Mesenteric fat pad (tissue), 1 donor: Measurements from ENCODE around the gene TGFB2. TPM values are rescaled to one million over a fixed set of nuclear protein-coding genes. Genes with fewer than 3 reads are reported as not detected.

Experiments
- DNase-seq: peaks from one replicate; pipeline ENCODE4 v3.0.0-alpha.2; 2020; ENCODE audit warnings: low spot score
- total RNA-seq: library from RNA; stranded (reverse); fragmentation: NEBNext Ultra II Directional; extraction: Animal tissue kit (Norgen Biotek cat#: 25700); gene quantifications from one replicate; pipeline ENCODE4 v1.2.1, GENCODE V29; 2021
- donor health status: DM: yes; HTN: yes; CAD: no.

TGFB2 gene
- total RNA-seq, 1 donor from 2014 or later = 1.6 TPM

DNA sequence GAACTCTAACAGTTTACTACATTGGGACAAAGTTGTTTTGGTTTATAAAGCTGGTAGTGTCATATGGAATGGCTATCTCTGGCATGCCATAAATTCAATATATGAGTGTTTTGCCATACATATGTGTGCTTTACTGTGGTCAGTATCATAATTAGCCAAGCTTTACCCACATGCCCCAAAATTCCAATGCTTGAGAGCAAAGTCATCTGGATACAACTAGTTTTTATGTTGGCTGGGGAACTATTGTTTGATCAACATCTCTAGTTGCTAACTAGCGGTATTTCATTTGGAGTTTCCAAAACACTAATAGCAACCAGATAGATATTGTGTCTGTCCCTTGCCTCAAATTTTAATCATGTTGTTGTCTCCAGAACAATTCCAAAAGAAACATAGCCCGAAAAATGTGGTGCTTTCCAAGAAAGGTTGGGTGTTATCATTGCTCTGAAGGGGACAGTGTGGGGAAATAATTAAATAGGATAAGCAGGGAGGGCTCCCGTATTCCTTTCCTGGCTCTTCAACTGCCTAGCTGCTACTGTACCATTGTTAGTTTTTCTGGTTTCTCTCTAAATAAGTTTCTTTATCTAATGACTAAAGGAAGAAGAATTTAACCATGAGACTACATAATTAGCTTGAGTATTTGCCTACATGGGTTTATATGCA lies 136.1 kb downstream of the TGFB2 start:
- DNase-seq = no peak

DNA sequence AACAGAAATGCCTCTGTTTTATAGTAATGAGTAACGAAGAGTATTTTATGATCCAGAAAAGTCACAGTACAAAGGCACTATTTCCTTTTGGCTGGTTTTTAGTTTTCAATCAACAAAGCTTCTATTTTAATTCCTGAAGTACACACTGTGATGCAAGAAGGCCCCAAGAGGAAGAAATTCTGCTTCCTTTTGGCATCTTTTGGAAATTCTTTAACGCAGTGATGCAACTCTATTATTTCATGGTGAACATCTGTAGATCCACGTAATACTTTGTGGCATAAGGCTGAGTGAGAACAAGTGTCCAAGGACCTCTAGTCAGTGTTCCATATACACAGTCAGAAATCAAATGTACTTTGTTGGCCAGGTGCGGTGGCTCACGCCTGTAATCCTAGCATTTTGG lies 137.5 kb downstream of the TGFB2 start:
- no peak for DNase-seq

DNA sequence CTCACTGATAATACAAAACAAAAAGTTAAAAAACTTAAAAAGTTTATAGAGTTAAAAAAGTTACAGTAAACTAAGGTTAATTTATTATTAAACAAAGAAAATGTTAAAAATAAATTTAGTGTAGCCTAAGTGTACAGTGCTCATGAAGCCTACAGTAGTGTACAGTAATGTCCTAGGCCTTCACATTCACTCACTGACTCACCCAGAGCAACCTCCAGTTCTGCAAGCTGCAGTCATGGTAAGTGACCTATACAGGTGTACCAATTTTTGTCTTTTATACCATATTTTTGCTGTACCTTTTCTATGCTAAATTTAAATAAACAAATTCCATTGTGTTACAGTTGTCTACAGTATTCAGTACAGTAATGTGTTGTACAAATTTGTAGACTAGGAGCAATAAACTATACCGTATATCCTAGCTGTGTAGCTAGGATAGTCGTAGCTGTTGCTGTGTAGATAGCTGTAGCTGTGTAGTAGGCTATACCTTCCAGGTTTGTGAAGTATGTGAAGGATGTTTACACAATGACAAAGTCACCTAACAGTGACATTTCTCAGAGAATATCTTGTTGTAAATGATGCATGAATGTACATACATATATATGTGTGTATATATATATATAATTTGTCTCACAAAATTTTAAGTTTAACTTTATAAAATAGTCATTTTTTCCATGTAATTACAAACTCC lies 140.2 kb downstream of the TGFB2 start:
- DNase-seq = no peak

DNA sequence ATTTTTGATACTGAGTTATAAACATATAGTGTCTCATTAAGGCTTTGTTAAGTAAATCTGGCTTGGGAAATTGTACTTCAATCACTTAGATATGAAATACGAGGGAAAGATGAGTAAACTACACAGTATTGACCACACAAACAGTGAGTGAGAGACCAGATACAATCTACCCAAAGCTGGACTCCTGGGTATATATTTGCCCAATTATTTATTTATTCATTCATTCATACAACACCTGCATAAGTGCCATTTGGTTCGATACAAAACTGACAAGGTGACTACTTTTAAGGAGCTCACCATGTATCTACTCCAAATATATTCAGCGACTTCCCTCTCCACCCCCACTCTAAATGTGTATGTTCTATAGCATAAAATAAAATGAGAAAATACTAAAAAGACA lies 143.4 kb downstream of the TGFB2 start:
- no peak for DNase-seq

DNA sequence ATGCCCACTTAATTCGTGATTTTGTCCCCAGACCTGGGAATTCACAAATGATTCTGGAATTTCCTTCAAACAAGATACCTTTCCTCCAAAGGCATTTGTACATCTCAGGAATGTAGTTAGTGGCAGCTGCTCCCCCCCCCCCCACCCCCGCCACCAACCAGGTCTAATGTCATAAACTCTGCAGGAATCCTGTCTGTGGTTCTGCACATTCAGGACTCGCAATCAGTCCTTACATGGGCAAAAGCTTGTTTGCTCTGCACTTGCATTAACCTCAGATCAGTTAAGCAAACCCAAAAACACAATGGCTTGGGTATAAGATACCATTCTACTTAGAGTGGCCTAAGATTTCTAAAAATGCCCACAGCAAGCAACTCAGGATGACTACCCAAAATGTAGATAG lies 143.8 kb downstream of the TGFB2 start:
- DNase-seq = no peak

DNA sequence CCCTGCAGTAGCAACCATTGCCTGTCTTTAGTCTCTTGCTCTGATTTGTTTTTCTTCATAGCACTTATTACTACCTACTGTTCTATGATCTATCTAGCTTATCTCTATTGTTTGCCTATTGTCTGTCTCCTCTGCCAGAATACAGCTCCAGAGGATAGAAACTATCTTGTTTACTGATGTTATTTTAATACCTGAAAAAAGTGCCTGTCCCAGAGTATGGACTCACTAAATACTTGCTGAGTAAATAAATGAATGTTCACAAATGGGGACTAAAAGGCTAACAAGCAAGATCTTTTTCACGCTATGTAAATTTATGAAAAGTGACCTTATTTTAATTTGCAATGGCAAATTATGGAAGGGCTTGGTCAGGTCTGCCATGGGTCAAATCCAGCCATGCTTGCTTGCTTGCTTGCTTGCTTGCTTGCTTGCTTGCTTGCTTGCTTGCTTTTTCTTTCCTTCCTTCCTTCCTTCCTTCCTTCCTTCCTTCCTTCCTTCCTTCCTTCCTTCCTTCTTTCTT lies 145.3 kb downstream of the TGFB2 start:
- DNase-seq = no peak

DNA sequence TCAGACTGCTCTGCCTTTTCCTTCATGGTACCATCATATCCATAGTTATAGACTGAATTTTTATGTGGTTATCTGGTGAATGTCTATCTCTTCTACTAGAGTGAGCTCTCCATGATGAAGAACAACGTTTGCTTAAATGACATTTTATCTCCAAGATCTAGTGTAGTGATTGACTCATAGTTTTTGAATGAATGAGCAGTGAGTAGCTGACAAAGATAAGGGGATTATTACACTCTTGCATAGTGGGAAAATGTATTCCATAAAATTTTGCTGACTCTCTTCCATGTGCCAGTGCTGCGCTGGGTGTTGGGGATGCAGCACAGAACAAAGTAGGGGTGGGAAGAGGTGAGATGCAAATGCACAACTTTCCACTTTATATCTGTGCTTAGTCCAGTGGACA lies 147.7 kb downstream of the TGFB2 start:
- DNase-seq = no peak

DNA sequence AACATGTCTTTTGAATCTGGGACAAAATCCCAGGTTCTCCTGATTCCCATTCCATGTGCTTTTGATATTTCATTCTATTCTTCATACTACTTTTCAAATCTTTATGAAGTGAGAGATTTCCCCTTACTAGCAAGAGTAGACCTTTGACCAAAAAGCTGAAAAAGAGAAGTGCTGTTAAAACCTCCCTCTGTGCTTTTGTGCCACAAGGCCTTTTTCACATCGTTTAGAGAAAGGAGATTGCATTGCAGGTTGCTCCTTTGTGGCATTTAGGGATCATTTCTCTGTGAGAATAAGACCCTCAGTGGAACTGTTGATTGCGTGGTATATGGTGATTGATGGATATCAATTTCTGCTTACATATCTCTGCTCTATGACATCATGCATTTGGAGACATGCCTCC lies 148.8 kb downstream of the TGFB2 start:
- DNase-seq = no peak

Other genes starting within 250 kb of the TGFB2 start
- gene RRP15, start 60.0 kb upstream of the TGFB2 start, total RNA-seq = 26.6 TPM